GM12878 (cell line): ENCODE results near the gene SPEG.

Experiments used
- SP1 ChIP-seq: IDR thresholded peaks from one replicate; pipeline ENCODE4 v1.6.1; 2011; ENCODE audit warnings: low read depth, low read length
- ZNF274 ChIP-seq: IDR thresholded peaks from one replicate; pipeline ENCODE4 v1.8.0; 2011; ENCODE audit not compliant: insufficient read length, insufficient read depth
- ZSCAN29 ChIP-seq: fragments of 450-650 bp; IDR thresholded peaks from 2 replicates; pipeline ENCODE4 v1.6.1; 2017; ENCODE audit warnings: mild to moderate bottlenecking, moderate library complexity
- TF ChIP-seq, protein P1 (sequence below), 3 experiments: IDR thresholded peaks in 2 of 3; conservative IDR thresholded peaks in 1 of 3; 2 replicates each; pipeline ENCODE4 v1.5.1; 2011; ENCODE audit warnings: low read depth in 3 of 3, low read length in 3 of 3, mild to moderate bottlenecking in 3 of 3, control low read depth in 2 of 3, moderate library complexity in 2 of 3, inconsistent platforms in 1 of 3, mixed read lengths in 1 of 3; ENCODE audit not compliant: control insufficient read depth in 2 of 3, insufficient read depth in 1 of 3; ENCODE audit errors: extremely low read depth in 1 of 3

DNA sequence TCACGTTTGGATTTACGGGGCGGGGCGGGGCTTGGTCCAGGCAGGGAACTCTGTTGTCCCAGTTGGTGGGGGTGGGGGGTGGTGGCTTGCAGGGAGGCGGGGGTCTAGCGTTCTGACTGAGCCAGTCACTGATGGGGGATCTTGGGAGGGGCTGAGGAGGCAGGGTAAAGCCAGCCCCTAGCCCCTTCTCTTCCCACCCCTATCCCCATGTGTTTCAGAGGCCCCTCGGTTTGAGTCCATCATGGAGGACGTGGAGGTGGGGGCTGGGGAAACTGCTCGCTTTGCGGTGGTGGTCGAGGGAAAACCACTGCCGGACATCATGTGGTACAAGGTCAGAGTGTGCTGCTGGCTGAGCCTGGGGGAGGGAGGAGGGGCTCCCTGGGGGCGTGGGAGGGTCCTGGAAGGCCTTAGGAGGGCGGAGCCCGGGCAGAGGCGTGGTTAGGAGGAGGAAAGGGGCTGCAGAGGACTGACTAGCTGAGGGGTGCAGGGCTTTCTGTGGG is 42.1 kb downstream of the SPEG start:
- TF ChIP-seq ZSCAN29 = no peak
- TF ChIP-seq, protein P1, sequence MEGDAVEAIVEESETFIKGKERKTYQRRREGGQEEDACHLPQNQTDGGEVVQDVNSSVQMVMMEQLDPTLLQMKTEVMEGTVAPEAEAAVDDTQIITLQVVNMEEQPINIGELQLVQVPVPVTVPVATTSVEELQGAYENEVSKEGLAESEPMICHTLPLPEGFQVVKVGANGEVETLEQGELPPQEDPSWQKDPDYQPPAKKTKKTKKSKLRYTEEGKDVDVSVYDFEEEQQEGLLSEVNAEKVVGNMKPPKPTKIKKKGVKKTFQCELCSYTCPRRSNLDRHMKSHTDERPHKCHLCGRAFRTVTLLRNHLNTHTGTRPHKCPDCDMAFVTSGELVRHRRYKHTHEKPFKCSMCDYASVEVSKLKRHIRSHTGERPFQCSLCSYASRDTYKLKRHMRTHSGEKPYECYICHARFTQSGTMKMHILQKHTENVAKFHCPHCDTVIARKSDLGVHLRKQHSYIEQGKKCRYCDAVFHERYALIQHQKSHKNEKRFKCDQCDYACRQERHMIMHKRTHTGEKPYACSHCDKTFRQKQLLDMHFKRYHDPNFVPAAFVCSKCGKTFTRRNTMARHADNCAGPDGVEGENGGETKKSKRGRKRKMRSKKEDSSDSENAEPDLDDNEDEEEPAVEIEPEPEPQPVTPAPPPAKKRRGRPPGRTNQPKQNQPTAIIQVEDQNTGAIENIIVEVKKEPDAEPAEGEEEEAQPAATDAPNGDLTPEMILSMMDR (IDR thresholded peaks at IDR 0.05 in 2 of 3, conservative IDR thresholded peaks at IDR 0.05 in 1 of 3; ENCODE audit: control insufficient read depth in 2 of 3, extremely low read depth in 1 of 3, insufficient read depth in 1 of 3, low read depth in 3 of 3, low read length in 3 of 3) = no peak
- no peak for TF ChIP-seq ZNF274
- TF ChIP-seq SP1 = no peak
